Measurements from ENCODE around the gene APOA1.

APOA1 gene

GRCh38 chr11:116836632-116836991 lies 810 bp downstream of the APOA1 start:
- H3K4me3 ChIP-seq (ENCODE audit: low read depth, low read length), result no peak overlapping the region
- H3K27ac ChIP-seq (ENCODE audit: extremely low read depth, low read depth, low read length), result no peak overlapping the region
- no peaks in the 10 kb centered on the region for H3K36me3 ChIP-seq (ENCODE audit: control insufficient read depth in 2 of 2, insufficient read depth in 1 of 2, low read length in 2 of 2)
- POLR2A ChIA-PET, result interaction anchor here (1.1 to 2.3 kb wide), 4 partner anchors 17 to 308 kb away, joined by 4 to 13 read pairs (median 8); partner anchors contain the start of genes APOA5, PAFAH1B2 and ZPR1
- CTCF ChIA-PET, result interaction anchor here (0.7 to 4.9 kb wide), 18 partner anchors 9 to 390 kb away, joined by 3 to 118 read pairs (median 6); partner anchors contain the start of genes APOA5, SIK3 and ZPR1
- H3K9me3 ChIP-seq (ENCODE audit: control insufficient read depth, insufficient read depth, low read depth, low read length), result no peaks in the 10 kb centered on the region
- H3K4me1 ChIP-seq (ENCODE audit: control insufficient read depth, insufficient read depth, low read length), result no peaks in the 10 kb centered on the region
- TF ChIP-seq ZNF449 (tag by site-specific recombination; IDR thresholded peaks at IDR 0.05), result no peak
- no peak for TF ChIP-seq ZNF354C (tag by site-specific recombination; IDR thresholded peaks at IDR 0.05; ENCODE audit: borderline replicate concordance, low read depth)
- TF ChIP-seq ZBTB20 (tag by site-specific recombination; IDR thresholded peaks at IDR 0.05), result no peak
- no peak for TF ChIP-seq EGR2 (tag by site-specific recombination; IDR thresholded peaks at IDR 0.05; ENCODE audit: low read depth)
- no peak for TF ChIP-seq ZNF146 (tag by site-specific recombination; IDR thresholded peaks at IDR 0.05)
- no peak for TF ChIP-seq SP3 (tag by site-specific recombination; IDR thresholded peaks at IDR 0.05)
- no peak for TF ChIP-seq ZNF184 (tag by site-specific recombination; IDR thresholded peaks at IDR 0.05)

- Histone ChIP-seq H3K4me3 (ENCODE audit: low read depth, low read length) (no peak overlapping the region; the same call in 1 of the 2 replicates), H3K4me1 (ENCODE audit: control insufficient read depth, insufficient read depth, low read length) (no peaks in the 10 kb centered on the region), H3K36me3 (ENCODE audit: control insufficient read depth in 2 of 2, insufficient read depth in 1 of 2, low read length in 2 of 2) (no peaks in the 10 kb centered on the region), H3K27ac (ENCODE audit: extremely low read depth, low read depth, low read length) (no peak overlapping the region; the same call in 1 of the 2 replicates), H3K9me3 (ENCODE audit: control insufficient read depth, insufficient read depth, low read depth, low read length) (no peaks in the 10 kb centered on the region)
- ChIA-PET POLR2A (interaction anchor here (1.0 to 2.3 kb wide), 6 partner anchors 15 to 308 kb away, joined by 3 to 13 read pairs (median 6); partner anchors contain the start of genes APOA5, PAFAH1B2 and ZPR1), CTCF (interaction anchor here (0.6 to 4.9 kb wide), 32 partner anchors 9 to 399 kb away, joined by 3 to 118 read pairs (median 4); partner anchors contain the start of genes APOA5, SIK3 and ZPR1)
- TF ChIP-seq GLIS2 (tag by site-specific recombination; IDR thresholded peaks at IDR 0.05) (peak; percentile 54; the same call in 1 of the 2 replicates), ZIC2 (tag by site-specific recombination; IDR thresholded peaks at IDR 0.05) (peak; percentile 62), ZNF280C (tag by site-specific recombination; IDR thresholded peaks at IDR 0.05) (no peak), ZNF510 (tag by site-specific recombination; IDR thresholded peaks at IDR 0.05; ENCODE audit: insufficient replicate concordance) (no peak), ZNF501 (tag by site-specific recombination; IDR thresholded peaks at IDR 0.05) (peak; percentile 66; the same call in 1 of the 2 replicates), OSR2 (tag by site-specific recombination; IDR thresholded peaks at IDR 0.05) (peak; percentile 76), ZBTB1 (tag by site-specific recombination; IDR thresholded peaks at IDR 0.05) (no peak), ZNF660 (tag by site-specific recombination; IDR thresholded peaks at IDR 0.05) (no peak), RBAK (tag by site-specific recombination; IDR thresholded peaks at IDR 0.05) (no peak), ZNF155 (tag by site-specific recombination; IDR thresholded peaks at IDR 0.05) (no peak), INSM2 (tag by site-specific recombination; IDR thresholded peaks at IDR 0.05) (no peak), ZBTB44 (tag by site-specific recombination; IDR thresholded peaks at IDR 0.05) (peak; percentile 79), REST (tag by site-specific recombination; IDR thresholded peaks at IDR 0.05) (no peak)
Measured at GRCh38 chr11:116835791-116836631, 1.4 kb downstream of the APOA1 start.
